Choroid plexus epithelial cell (primary cell): Measurements from ENCODE around the gene ZNRF3.

ENCODE experiments used
- DNase-seq: peaks from one replicate; pipeline ENCODE4 v3.0.0-alpha.2; 2010; ENCODE audit warnings: low read depth
- H3K4me3 ChIP-seq: 2 replicates; pipeline ENCODE4 v1.5.1; 2011; ENCODE audit warnings: low read depth, mild to moderate bottlenecking, control low read depth, low read length, moderate library complexity
- TF ChIP-seq, protein P1 (sequence below): conservative IDR thresholded peaks from 2 replicates; pipeline ENCODE4 v1.5.1; 2011; ENCODE audit warnings: low read depth, mild to moderate bottlenecking, control low read depth, inconsistent platforms, low read length, moderate library complexity

Gene ZNRF3

DNA sequence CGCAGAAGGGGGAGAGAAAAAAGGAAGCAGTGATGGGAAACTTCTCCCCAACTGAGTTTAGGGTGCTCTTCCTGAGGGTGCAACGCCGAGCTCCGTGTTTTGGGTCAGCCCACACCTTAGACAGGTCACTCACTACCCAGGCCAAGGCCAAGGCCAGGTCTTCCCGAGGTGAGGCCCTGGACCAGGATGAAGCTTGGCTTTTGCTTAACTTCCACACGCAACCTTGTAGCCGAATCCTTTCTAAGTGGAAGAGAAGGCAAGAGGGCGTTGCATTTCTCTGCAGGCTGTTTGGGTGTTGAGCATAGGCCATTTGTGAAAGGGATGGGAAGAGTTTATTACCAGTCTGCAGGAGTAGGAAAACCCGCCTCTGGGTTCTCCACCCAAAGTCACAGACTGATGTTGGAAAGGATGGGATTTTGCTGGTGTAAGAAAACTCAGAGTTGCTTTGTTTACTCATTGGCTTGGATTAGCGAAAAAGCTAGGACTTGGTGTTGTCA, 191.0 kb downstream of the ZNRF3 start:
- TF ChIP-seq, protein P1, sequence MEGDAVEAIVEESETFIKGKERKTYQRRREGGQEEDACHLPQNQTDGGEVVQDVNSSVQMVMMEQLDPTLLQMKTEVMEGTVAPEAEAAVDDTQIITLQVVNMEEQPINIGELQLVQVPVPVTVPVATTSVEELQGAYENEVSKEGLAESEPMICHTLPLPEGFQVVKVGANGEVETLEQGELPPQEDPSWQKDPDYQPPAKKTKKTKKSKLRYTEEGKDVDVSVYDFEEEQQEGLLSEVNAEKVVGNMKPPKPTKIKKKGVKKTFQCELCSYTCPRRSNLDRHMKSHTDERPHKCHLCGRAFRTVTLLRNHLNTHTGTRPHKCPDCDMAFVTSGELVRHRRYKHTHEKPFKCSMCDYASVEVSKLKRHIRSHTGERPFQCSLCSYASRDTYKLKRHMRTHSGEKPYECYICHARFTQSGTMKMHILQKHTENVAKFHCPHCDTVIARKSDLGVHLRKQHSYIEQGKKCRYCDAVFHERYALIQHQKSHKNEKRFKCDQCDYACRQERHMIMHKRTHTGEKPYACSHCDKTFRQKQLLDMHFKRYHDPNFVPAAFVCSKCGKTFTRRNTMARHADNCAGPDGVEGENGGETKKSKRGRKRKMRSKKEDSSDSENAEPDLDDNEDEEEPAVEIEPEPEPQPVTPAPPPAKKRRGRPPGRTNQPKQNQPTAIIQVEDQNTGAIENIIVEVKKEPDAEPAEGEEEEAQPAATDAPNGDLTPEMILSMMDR = no peak

DNA sequence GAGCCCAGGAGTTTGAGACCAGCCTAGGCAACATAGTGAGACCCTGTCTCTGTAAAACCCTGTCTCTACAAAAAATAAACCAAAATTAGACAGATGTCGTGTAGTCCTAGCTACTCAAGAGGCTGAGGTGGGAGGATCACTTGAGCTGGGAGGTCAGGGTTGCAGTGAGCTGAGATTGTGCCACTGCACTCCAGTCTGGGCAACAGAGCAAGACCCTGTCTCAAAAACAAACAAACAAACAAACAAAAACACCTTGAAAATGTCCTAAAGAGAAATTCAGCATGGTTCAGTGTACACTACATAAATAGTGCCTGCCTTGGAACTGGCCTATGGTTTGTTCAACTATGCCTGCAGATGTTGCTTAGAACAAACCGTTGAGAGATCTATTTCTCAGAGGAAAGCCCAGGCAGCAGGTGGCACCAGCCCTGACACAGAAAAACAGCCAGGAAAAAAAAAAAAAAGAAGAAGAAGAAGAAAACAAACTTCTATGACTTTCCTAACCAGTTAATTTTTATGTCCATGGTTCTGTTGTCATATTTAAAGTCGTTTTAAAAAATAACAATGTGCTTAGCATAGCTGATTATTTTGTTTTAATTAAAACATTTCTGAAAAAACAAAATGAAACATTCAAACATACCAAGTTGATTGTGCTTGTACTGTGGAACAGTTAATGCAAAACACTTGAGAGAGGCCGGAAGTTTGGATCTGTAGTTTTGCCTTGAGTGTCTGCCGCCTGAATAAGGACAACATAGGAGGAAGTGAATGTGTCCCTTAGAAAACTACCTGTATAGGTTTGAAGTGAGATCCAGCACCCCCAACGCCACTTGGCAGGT, 194.9 kb downstream of the ZNRF3 start:
- H3K4me3 ChIP-seq = no peak overlapping the region
- TF ChIP-seq, protein P1 = peak; percentile 17
- no peak for DNase-seq

More for the DNA sequence above, 191.0 kb downstream of the ZNRF3 start:
- H3K4me3 ChIP-seq = peak overlapping the region; percentile 61
- no peak for DNase-seq

DNA sequence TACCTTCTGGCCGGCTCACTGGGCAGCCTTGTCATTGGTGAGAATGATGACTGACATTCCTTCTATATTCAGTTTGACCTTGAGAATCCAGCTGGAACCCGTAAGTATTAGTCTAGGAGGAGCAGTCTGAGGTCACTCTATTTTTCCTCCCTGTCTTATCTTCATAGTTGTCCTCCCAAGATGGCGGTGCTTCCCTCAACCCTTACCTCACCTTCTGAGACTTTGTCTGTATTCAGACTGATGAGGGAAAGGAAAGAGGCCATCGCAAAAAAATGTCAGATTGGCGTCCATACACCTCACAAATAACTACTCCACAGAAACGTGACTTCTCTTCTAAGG, 195.5 kb downstream of the ZNRF3 start:
- H3K4me3 ChIP-seq = no peak overlapping the region
- TF ChIP-seq, protein P1 = no peak
- DNase-seq = no peak

DNA sequence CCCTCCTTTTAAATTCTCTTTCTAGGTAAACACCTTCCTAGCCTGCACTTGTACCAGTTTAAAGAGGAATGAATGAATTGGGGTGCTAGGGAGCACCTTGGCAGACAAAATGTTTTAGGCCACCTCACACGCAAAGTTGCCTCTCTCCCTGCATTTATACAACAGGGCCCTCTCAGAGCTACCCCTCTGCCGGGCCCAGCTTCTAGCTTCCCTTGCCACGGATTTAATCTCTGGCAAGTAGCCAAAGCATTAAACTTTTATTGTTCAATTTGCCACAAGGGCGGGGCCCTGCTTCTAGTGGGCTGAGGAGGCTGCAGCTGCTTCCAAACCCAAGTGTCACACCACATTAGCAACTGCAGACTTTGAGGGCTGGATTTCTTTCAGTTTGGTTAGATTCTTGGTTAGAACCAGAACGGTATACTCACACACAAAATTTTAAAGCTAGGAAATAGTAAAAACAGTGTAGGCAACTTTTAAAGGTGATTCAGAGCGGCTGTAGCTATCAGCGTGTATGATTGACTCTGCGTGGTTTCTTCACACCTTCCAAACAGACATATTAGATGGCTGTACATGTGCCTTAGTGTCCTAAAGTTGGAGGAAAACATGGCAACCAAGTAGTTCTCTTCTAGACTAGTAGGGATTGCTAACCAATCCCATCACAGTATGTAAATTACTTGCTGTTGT, 196.0 kb downstream of the ZNRF3 start:
- TF ChIP-seq, protein P1 = no peak
- no peak overlapping the region for H3K4me3 ChIP-seq
- no peak for DNase-seq

DNA sequence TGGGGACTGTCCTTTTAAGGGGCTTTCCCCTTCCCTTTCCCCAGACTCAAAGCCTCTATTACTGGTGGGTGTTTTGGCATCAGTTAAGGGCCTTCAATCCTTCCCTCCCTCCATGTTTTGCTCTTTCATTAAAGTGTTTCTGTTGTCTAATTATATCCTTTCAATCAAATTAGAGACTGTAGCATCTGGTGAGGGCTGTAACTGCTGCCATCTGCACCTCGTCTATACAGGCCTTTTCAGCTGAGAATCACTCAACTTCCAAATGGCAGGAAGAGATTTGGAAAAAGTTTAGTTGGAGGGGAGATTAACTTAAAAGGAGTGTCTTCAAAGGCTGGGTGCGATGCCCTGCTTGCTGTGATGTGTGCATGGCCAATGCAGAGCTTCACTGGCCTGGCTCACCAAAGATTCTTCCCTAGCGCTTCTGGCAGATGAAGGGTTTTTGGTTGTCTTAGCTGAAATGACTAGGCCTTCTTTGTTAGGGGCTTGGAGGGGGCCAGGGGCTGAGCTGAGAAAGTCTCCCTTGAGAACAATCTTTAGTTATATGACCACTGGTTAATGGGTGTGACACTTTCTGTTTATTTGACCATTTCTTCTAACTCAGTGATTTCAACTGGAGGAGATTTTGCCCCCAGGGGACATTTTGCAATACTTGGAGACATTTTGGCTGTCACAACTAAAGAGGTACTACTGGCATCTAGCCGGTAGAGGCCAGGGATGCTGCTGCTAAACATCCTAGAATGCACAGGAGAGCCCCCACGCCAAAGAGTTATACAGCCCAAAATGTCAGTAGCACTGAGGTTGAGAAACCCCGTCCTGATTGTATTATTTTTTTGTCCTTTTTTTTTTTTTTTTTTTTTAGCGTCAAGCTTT, 197.0 kb downstream of the ZNRF3 start:
- no peak overlapping the region for H3K4me3 ChIP-seq
- TF ChIP-seq, protein P1 = no peak
- no peak for DNase-seq

DNA sequence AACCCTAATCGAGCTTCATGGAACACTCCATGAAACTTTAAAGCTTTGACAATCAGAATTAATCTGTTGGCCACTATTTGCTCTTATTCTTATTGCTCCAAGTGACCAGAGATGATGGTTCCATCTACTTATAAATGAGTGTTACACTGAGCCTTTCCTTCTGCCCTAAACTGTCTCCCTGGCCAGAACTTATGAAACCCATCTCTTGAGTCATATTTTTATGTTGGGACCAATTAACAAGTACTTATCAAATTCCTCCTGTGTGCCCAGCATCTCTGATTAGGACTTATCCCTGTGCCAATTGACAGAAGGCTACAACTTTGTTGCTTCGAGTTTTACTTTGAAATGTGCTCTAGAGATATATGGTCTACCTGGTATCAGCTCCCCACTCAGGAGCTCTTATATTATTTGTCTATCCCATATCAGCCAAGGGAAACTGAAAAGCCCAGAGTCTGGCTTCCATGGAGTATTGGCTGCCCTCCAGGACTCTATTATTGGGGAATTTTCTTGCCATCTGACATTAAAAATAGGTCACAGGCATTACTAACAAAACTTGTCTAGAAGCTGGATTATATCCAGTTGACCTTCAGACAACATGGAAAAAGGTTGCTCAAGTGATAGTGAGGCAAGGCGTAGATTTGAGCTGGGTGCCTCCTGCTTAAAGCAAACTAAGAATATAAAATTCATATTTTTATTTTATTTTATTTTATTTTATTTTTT, 198.3 kb downstream of the ZNRF3 start:
- TF ChIP-seq, protein P1 = no peak
- DNase-seq = no peak

More for the DNA sequence above, 198.3 kb downstream of the ZNRF3 start:
- no peak overlapping the region for H3K4me3 ChIP-seq
